ENCODE data around the gene NEK7.

- TF ChIP-seq POLR2A (IDR thresholded peaks at IDR 0.05; ENCODE audit: low read length) (no peak), GATA1 (IDR thresholded peaks at IDR 0.05; ENCODE audit: low read depth, low read length) (no peak)
Measured at GRCh38 chr1:198157847-198158725, 1.3 kb downstream of the NEK7 start.
